GM10266 (cell line): ENCODE data around the gene MAN2A2.

Source experiments
- DNase-seq: peaks from one replicate; pipeline ENCODE4 v3.0.0; 2012; ENCODE audit errors: extremely low spot score
- TF ChIP-seq, protein P1 (sequence below): IDR thresholded peaks from 2 replicates; pipeline ENCODE4 v1.5.1; 2012; ENCODE audit warnings: mild to moderate bottlenecking, low read depth; ENCODE audit not compliant: control insufficient read depth, insufficient read depth; ENCODE audit errors: missing control alignments

MAN2A2 gene

DNA sequence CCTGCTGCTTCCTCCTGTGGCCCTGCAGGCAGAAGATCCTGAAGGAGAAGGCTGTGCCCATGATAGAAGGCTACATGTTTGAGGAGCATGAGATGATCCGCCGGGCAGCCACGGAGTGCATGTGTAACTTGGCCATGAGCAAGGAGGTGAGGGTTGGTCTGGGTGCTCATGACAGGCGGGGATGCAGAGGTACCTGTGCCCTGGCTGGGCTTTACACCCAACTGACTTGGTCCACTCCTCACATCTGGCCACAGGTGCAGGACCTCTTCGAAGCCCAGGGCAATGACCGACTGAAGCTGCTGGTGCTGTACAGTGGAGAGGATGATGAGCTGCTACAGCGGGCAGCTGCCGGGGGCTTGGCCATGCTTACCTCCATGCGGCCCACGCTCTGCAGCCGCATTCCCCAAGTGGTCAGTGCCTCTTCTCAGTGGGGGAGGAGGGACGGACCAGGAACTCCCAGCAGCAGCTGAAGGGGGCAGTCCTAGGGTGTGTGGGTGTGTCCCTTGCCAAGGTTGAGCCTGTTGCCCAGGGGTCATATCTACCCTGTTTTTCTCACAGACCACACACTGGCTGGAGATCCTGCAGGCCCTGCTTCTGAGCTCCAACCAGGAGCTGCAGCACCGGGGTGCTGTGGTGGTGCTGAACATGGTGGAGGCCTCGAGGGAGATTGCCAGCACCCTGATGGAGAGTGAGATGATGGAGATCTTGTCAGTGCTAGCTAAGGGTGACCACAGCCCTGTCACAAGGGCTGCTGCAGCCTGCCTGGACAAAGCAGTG is 50.0 kb downstream of the MAN2A2 start:
- no peak for DNase-seq
- TF ChIP-seq, protein P1, sequence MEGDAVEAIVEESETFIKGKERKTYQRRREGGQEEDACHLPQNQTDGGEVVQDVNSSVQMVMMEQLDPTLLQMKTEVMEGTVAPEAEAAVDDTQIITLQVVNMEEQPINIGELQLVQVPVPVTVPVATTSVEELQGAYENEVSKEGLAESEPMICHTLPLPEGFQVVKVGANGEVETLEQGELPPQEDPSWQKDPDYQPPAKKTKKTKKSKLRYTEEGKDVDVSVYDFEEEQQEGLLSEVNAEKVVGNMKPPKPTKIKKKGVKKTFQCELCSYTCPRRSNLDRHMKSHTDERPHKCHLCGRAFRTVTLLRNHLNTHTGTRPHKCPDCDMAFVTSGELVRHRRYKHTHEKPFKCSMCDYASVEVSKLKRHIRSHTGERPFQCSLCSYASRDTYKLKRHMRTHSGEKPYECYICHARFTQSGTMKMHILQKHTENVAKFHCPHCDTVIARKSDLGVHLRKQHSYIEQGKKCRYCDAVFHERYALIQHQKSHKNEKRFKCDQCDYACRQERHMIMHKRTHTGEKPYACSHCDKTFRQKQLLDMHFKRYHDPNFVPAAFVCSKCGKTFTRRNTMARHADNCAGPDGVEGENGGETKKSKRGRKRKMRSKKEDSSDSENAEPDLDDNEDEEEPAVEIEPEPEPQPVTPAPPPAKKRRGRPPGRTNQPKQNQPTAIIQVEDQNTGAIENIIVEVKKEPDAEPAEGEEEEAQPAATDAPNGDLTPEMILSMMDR = no peak

GRCh38 chr15:90953947-90954711 is 51.0 kb downstream of the MAN2A2 start:
- no peak for DNase-seq
- TF ChIP-seq, protein P1 = no peak

- peak; percentile 99 for DNase-seq
- TF ChIP-seq, protein P1 = no peak
Measured at GRCh38 chr15:90954712-90955623, 51.9 kb downstream of the MAN2A2 start, which contains the start of gene RCCD1. Gene RCCD1, plus strand, starts transcription at chr15:90954884. Its CDS starts 1,851 bp downstream, at chr15:90956735.

DNA sequence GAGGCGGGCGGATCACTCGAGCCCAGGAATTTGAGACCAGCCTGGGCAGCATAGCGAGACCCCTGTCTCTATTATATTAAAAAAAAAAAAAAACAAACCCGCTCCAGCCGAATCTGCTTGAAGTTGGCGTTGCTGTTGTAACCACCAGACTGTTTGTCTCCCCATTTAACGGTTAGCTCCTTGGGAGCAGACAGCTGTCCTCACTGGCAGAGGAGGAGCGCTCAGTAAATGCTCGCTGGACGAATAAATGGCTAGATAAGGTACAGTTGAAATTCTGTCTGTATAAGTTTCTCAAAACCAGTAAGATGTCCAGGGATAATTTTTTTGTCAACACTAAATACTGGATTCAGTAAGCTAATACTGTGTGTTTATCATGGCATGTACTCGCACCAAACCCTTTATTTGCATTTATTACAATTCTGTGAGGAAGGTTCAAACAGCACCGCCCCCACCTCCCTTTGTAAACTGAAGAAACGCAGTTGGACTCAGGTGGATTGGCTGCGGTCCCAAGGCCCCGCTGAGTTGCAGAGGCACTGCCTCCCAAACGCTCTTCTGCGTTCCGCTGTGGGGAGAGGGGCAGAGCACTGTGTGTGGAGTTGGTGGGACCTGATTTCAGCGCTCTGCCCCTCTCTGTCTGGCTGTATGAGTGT is 52.6 kb downstream of the MAN2A2 start:
- DNase-seq = no peak
- TF ChIP-seq, protein P1 = no peak

DNA sequence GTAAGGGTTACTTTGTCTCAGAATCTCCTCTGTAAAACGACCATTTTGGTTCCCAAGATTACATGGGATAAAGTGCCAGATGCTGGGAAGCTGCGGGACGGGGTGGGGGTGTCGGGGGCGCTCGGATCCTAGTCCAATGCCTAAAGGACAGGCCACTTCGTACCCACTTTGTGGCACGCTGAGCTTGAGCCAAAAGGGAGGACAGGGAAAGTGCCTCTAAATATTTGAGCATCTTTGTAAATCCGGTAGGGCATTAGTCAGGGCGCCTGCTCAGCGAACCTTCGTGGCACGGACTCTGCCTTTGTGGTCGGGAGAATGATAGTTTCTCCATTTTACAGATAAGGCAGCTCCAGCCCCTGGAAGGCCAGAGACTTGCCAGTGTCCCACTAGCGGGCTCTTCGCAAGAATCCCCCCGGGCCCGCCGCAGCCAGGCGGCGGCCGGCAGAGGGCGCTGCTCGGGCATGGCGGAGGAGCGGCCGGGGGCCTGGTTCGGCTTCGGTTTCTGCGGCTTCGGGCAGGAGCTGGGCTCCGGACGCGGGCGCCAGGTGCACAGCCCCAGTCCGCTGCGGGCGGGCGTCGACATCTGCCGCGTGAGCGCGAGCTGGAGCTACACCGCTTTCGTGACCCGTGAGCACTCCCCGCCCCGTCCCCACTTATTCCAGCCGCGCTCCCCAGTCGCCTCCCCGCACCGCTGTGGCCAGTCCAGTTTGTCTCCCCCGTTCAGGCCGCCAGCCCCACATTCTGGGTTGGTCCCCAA is 53.4 kb downstream of the MAN2A2 start:
- DNase-seq = peak; percentile 92
- TF ChIP-seq, protein P1 = peak; percentile 91
